Vein endothelial cell (primary cell): ENCODE results near the gene ACOT2. TPM values are rescaled to one million over a fixed set of nuclear protein-coding genes. Genes with fewer than 3 reads are reported as not detected.

Source experiments
- total RNA-seq: library from RNA; depleted of rRNA; stranded (reverse); fragments of >200 nt; gene quantifications from 2 replicates; pipeline ENCODE4 v1.2.3, GENCODE V29; 2012

Gene ACOT2
- total RNA-seq, result 8.8 and 13.5 TPM in 2 replicates

GRCh38 chr14:73569185-73569958 is at the start of gene ACOT2:
Gene ACOT2 (plus strand): TSS chr14:73569213. CDS start chr14:73569241, 28 bp downstream.

GRCh38 chr14:73591690-73592449 is 22.9 kb downstream of the ACOT2 start, which contains the start of gene ACOT4:
Gene ACOT4 (plus strand): TSS chr14:73591873. CDS start chr14:73591960, 87 bp downstream.

GRCh38 chr14:73612339-73613045 is 43.5 kb downstream of the ACOT2 start, which contains the start of gene ACOT6:
Gene ACOT6 (plus strand): TSS chr14:73612517. CDS start chr14:73612572, 55 bp downstream.

Other genes starting within 250 kb of the ACOT2 start
- gene NUMB, start 110.7 kb upstream of the ACOT2 start, total RNA-seq, result 81.7 and 89.1 TPM in 2 replicates
- 23.4 and 26.1 TPM in 2 replicates for gene RIOX1, start 78.3 kb upstream of the ACOT2 start, total RNA-seq
- 0.33 and 7.4 TPM in 2 replicates for gene ACOT1, start 32.1 kb upstream of the ACOT2 start, total RNA-seq
- 0.19 TPM in 1 of 2 replicates, not detected in the other for gene HEATR4, start 10.3 kb upstream of the ACOT2 start, total RNA-seq
- under 0.01 and 0.38 TPM in 2 replicates for gene ACOT4, start 22.7 kb downstream of the ACOT2 start, total RNA-seq
- gene ACOT6, start 43.3 kb downstream of the ACOT2 start, total RNA-seq, result 0.29 TPM in 1 of 2 replicates, not detected in the other
- 5.2 and 7.5 TPM in 2 replicates for gene DNAL1, start 75.8 kb downstream of the ACOT2 start, total RNA-seq
- 43.4 and 46.1 TPM in 2 replicates for gene PNMA1, start 145.2 kb downstream of the ACOT2 start, total RNA-seq